IPS-NIHi11 (cell line): ENCODE results near the gene CLOCK.

Source experiments
- DNase-seq: peaks from one replicate; pipeline ENCODE4 v3.0.0; 2012; ENCODE audit warnings: mixed read lengths, low spot score

CLOCK gene

DNA sequence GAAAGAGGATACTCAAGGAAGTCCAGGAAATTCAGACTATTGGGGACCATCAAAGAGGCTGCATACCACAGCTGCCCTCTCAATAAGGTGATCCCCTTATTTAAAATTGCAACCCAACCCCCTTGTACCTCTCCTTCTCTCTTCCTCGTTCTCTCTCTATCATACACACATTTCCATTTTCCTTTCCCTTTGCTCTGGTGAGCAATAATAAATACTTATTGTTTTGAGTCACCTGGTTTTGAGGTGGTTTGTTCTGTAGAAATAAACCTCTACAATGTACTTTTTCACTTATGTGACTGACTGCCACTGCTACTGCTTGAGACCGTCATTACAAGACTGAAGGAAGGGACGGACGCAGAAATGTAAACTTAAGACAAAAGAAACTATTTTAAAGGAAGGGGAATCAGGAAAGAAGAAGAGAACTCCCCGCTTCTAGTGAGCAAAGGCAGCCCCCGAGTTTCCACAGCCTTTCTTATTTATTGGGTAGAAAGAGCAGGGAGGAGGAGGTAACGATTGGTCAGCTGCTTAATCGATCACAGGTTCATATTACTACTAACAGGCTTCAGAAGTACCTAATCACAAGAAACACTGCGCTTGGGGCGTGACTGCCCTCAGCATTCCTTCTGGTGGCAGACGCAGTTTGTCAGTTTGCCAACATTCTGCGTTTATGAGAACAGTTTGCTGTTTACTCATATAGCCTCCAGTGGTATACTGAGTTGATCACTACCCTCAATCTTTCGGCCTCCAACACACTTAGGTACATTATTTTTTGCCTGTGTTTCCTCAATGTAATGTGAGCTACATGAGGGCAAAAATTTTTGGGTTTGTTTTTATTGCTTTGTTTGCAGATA lies 167.9 kb downstream of the CLOCK start:
- no peak for DNase-seq
